ENCODE measurements around the gene SLFNL1. TPM values are rescaled to one million over a fixed set of nuclear protein-coding genes. Genes with fewer than 3 reads are reported as not detected.

Gene SLFNL1
- total RNA-seq, 1 experiment from 2014 or later = 0.11 TPM

GRCh38 chr1:40985875-40986274 lies 35.6 kb downstream of the SLFNL1 start:
- no peak overlapping the region for H3K18ac ChIP-seq (ENCODE audit: insufficient read length, low read depth, low read length)
- H3K27me3 Mint-ChIP-seq (ENCODE audit: low read depth) = no peaks in the 10 kb centered on the region
- no CpG with 5 or more reads among the region's 3 CpGs for WGBS (ENCODE audit: extremely low coverage, insufficient read length, low lambda C conversion rate)

More at GRCh38 chr1:40985875-40986274, 35.6 kb downstream of the SLFNL1 start:
- Histone ChIP-seq H3T11ph (ENCODE audit: low read length) (no peak overlapping the region), H3K56ac (ENCODE audit: insufficient read length, low read depth, low read length) (no peak overlapping the region), H3K4me1 (ENCODE audit: insufficient read depth, low read length) (peaks cover 6% of the 10 kb centered on the region), H3K4ac (ENCODE audit: low read depth, low read length) (no peak overlapping the region), H4K20me1 (ENCODE audit: control insufficient read depth, insufficient read depth, insufficient read length) (no peaks in the 10 kb centered on the region), H3K9me3 (ENCODE audit: control insufficient read depth, low read depth, low read length) (no peaks in the 10 kb centered on the region), H4K91ac (ENCODE audit: insufficient read length, low read depth, low read length) (no peak overlapping the region), H3K23ac (ENCODE audit: insufficient read length, low read depth, low read length) (no peak overlapping the region), H3K9ac (ENCODE audit: extremely low read depth, insufficient read length, low read length) (no peak overlapping the region), H4K5ac (ENCODE audit: insufficient read length, low read depth, low read length) (no peak overlapping the region), H3K14ac (ENCODE audit: insufficient read depth, low read length) (no peak overlapping the region), H3K4me2 (ENCODE audit: insufficient read depth, insufficient read length, low read length) (no peak overlapping the region), H2AFZ (ENCODE audit: low read length) (no peak overlapping the region), H4K8ac (replicated peaks; ENCODE audit: insufficient read length, low read depth, low read length) (no peak overlapping the region), H3K27me3 (ENCODE audit: insufficient read depth, low read length) (no peaks in the 10 kb centered on the region), H2BK120ac (ENCODE audit: low read depth, low read length, poor library complexity, severe bottlenecking) (no peak overlapping the region), H3K23me2 (ENCODE audit: insufficient read length, low read depth, low read length, poor library complexity, severe bottlenecking) (peaks cover 2% of the 10 kb centered on the region), H2BK5ac (ENCODE audit: insufficient read length, low read length) (no peak overlapping the region), H3K79me1 (ENCODE audit: insufficient read depth, low read depth, low read length, poor library complexity, severe bottlenecking) (no peaks in the 10 kb centered on the region), H3K27ac (ENCODE audit: insufficient read length, low read depth, low read length) (no peak overlapping the region), H2BK15ac (ENCODE audit: low read depth, low read length) (no peak overlapping the region), H3K79me2 (ENCODE audit: insufficient read depth, low read length) (peaks cover 14% of the 10 kb centered on the region; the same call in 1 of the 2 replicates), H2BK12ac (ENCODE audit: insufficient read length, low read depth, low read length) (no peak overlapping the region), H2AK5ac (ENCODE audit: insufficient read length, low read length) (no peak overlapping the region), H2BK20ac (ENCODE audit: low read depth, low read length, poor library complexity, severe bottlenecking) (no peak overlapping the region)
- no peaks in the 10 kb centered on the region for H3K9me3 Mint-ChIP-seq
- DNase-seq = no peak
- peaks cover 55 to 83% (median 79%) of the 10 kb centered on the region in 3 experiments; a peak in 6 of 7 replicates for H3K36me3 Mint-ChIP-seq (ENCODE audit: insufficient read depth in 1 of 3, low read depth in 3 of 3)
- no peak for TF ChIP-seq CTCF (conservative IDR thresholded peaks at IDR 0.05)
- H3K4me3 Mint-ChIP-seq = no peak overlapping the region
- H3K4me1 Mint-ChIP-seq = peaks cover 13 to 15% of the 10 kb centered on the region in 2 experiments
- peak overlapping the region in 1 of 3 experiments; percentile 32; a peak in 1 of 7 replicates for H3K27ac Mint-ChIP-seq

All from H9 (cell line).